ENCODE measurements around the gene IL36A.

The IL36A gene

DNA sequence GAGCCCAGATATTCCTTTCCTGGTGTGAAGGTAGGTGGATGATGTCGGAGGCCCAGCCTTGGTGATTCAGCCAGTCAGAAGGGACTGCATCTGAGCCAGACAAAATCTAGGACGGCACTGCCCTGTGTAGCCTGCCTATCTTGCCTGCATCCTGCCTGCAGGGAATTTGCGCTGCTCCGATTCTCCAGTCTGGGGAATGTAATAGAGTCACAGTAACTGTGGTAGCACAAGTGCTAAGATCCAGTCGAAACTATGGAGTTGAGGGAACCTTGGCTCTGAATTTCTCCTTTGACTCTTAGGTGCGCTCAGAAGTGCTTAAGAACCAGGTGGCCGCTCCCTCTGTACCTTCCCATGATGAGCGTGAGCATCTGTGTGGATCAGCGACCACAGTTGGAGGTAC lies 31.5 kb downstream of the IL36A start:
- TF ChIP-seq EZH2 (IDR thresholded peaks at IDR 0.05; ENCODE audit: borderline replicate concordance, low read depth, low read length, severe bottlenecking), result no peak
- TF ChIP-seq, protein P1, sequence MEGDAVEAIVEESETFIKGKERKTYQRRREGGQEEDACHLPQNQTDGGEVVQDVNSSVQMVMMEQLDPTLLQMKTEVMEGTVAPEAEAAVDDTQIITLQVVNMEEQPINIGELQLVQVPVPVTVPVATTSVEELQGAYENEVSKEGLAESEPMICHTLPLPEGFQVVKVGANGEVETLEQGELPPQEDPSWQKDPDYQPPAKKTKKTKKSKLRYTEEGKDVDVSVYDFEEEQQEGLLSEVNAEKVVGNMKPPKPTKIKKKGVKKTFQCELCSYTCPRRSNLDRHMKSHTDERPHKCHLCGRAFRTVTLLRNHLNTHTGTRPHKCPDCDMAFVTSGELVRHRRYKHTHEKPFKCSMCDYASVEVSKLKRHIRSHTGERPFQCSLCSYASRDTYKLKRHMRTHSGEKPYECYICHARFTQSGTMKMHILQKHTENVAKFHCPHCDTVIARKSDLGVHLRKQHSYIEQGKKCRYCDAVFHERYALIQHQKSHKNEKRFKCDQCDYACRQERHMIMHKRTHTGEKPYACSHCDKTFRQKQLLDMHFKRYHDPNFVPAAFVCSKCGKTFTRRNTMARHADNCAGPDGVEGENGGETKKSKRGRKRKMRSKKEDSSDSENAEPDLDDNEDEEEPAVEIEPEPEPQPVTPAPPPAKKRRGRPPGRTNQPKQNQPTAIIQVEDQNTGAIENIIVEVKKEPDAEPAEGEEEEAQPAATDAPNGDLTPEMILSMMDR (IDR thresholded peaks at IDR 0.05; ENCODE audit: borderline replicate concordance, extremely low read depth, low read length, poor library complexity, severe bottlenecking), result no peak
- H2AFZ ChIP-seq (ENCODE audit: low read depth, low read length), result no peak overlapping the region

DNA sequence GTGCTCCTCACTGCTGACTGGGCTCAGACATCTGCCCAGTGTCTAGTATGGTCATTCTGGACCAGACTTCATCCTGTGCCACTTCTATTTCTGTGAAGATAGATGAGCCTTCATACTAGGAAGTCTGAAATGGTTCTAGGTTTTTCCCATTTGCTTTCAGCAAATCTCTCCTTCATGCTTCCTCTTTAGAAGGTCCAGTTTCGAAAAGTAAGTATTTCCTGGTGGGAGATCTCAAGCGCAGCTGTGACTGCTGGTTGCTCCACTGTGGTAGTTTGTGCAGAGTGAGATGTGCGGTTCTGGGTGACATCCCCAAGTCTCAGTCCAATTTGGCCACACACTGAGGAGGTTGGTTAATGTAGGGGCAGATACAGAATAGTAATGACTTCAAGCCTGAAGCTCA lies 33.0 kb downstream of the IL36A start:
- no peak overlapping the region for H3K4me3 ChIP-seq (ENCODE audit: low read depth in 1 of 2, low read length in 2 of 2)
- H3K36me3 ChIP-seq (ENCODE audit: insufficient read depth, low read length), result no peaks in the 10 kb centered on the region
- no peak overlapping the region for H3K4me2 ChIP-seq (ENCODE audit: insufficient read depth, low read length)
- no peaks in the 10 kb centered on the region for H3K79me2 ChIP-seq (ENCODE audit: insufficient read depth, low read length)
- TF ChIP-seq, protein P1 (IDR thresholded peaks at IDR 0.05; ENCODE audit: borderline replicate concordance, extremely low read depth, low read length, poor library complexity, severe bottlenecking), result no peak
- TF ChIP-seq EZH2 (IDR thresholded peaks at IDR 0.05; ENCODE audit: borderline replicate concordance, low read depth, low read length, severe bottlenecking), result no peak
- no peaks in the 10 kb centered on the region for H4K20me1 ChIP-seq (ENCODE audit: insufficient read depth, low read length)
- H3K9me3 ChIP-seq (ENCODE audit: insufficient read depth, low read length, severe bottlenecking), result no peaks in the 10 kb centered on the region
- H2AFZ ChIP-seq (ENCODE audit: low read depth, low read length), result no peak overlapping the region
- peaks cover 10% of the 10 kb centered on the region for H3K27me3 ChIP-seq (ENCODE audit: insufficient read depth, low read length, poor library complexity)
- H3K27ac ChIP-seq (ENCODE audit: low read length), result no peak overlapping the region
- H3K4me1 ChIP-seq (ENCODE audit: insufficient read depth, low read length), result no peaks in the 10 kb centered on the region
- ATAC-seq (ENCODE audit: insufficient read depth, low read depth), result no peak
- no peak overlapping the region for H3K9ac ChIP-seq (ENCODE audit: low read depth, low read length)
- DNase-seq, result no peak

More for the DNA sequence above, 31.5 kb downstream of the IL36A start:
- Histone ChIP-seq H3K4me3 (ENCODE audit: low read depth in 1 of 2, low read length in 2 of 2) (no peak overlapping the region), H3K79me2 (ENCODE audit: insufficient read depth, low read length) (no peaks in the 10 kb centered on the region), H3K9ac (ENCODE audit: low read depth, low read length) (no peak overlapping the region), H3K27ac (ENCODE audit: low read length) (no peak overlapping the region), H3K4me2 (ENCODE audit: insufficient read depth, low read length) (no peak overlapping the region), H3K9me3 (ENCODE audit: insufficient read depth, low read length, severe bottlenecking) (no peaks in the 10 kb centered on the region), H3K27me3 (ENCODE audit: insufficient read depth, low read length, poor library complexity) (peaks cover 18% of the 10 kb centered on the region), H4K20me1 (ENCODE audit: insufficient read depth, low read length) (no peaks in the 10 kb centered on the region), H3K4me1 (ENCODE audit: insufficient read depth, low read length) (no peaks in the 10 kb centered on the region), H3K36me3 (ENCODE audit: insufficient read depth, low read length) (no peaks in the 10 kb centered on the region)
- ATAC-seq (ENCODE audit: insufficient read depth, low read depth) (no peak), DNase-seq (no peak)

DNA sequence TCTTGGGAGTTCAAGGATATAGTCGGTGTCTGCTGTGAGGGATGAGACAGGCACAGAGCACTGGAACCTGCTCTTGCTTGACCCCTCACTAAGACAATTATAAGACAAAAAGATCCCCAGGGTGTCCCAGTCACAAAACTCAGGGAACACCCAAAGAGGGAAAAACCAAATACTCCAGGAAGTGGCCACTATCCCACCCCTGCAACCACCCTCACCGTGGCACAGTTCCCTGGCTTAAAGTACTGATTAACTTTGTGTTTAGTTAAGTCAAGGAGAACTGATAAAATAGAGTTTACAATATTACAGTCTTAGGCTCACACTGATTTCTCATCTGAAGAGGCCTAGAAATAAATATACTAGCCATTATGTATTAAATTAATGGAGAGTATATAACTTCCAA lies 33.9 kb downstream of the IL36A start:
- Histone ChIP-seq H3K4me1 (ENCODE audit: insufficient read depth, low read length) (no peaks in the 10 kb centered on the region), H4K20me1 (ENCODE audit: insufficient read depth, low read length) (no peaks in the 10 kb centered on the region)
- ATAC-seq (ENCODE audit: insufficient read depth, low read depth), result no peak

More for the DNA sequence above, 33.9 kb downstream of the IL36A start:
- no peak overlapping the region for H3K9ac ChIP-seq (ENCODE audit: low read depth, low read length)
- no peaks in the 10 kb centered on the region for H3K36me3 ChIP-seq (ENCODE audit: insufficient read depth, low read length)
- no peak overlapping the region for H3K27ac ChIP-seq (ENCODE audit: low read length)
- TF ChIP-seq, protein P1 (IDR thresholded peaks at IDR 0.05; ENCODE audit: borderline replicate concordance, extremely low read depth, low read length, poor library complexity, severe bottlenecking), result no peak
- DNase-seq, result no peak
- no peak overlapping the region for H2AFZ ChIP-seq (ENCODE audit: low read depth, low read length)
- H3K4me2 ChIP-seq (ENCODE audit: insufficient read depth, low read length), result no peak overlapping the region
- H3K9me3 ChIP-seq (ENCODE audit: insufficient read depth, low read length, severe bottlenecking), result no peaks in the 10 kb centered on the region
- peaks cover 10% of the 10 kb centered on the region for H3K27me3 ChIP-seq (ENCODE audit: insufficient read depth, low read length, poor library complexity)
- no peaks in the 10 kb centered on the region for H3K79me2 ChIP-seq (ENCODE audit: insufficient read depth, low read length)
- H3K4me3 ChIP-seq (ENCODE audit: low read depth in 1 of 2, low read length in 2 of 2), result no peak overlapping the region

All from DND-41 (cell line).